ENCODE results near the gene ZNF808.

Gene ZNF808

DNA sequence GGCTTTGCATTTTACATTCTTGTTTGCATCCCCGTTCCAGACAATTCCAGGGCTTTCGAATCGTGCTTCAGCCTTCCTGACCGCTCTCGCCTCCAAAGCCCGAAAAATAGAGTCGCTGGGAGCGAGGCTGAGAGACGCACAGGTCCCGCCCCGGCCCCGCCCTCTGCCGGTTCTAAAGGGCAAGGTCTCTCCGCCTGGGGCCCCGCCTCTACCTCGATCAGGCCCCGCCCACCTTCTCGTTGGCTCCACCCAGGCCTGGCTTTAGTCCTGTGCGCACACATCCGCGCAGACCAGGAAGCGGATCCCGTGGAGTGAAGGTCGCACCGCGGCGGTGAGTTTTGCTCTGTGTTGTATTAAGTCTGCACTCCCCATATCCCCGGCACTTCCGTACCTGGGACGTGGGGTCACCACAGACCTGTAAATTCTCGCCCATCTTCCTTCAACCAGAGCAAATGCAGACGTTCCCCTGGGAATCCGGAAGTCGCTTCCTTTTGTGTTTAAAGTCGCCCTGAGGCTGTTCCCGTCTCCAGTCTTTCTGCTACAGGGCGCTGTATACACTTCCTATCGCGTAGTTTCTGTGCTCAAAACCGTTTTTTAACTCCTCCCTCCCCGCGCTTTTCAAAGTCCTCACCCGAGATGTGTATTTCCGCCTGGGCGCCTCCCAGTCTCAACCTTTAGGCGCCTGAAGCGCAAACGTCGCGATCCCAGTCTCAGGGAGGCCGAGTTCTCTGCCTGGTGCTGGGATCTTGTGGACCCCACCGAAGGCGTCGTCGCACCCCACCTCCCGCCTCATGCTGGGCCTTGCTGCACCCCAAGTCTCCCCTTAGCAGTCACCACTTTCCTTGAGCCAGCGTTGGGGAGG, 42.8 kb downstream of the ZNF808 start, which contains the start of gene ZNF701 (continued):
- peak; percentile 74 for TF ChIP-seq KLF8 (tag by site-specific recombination; IDR thresholded peaks at IDR 0.05)
- peak; percentile 84 for TF ChIP-seq SP2 (tag by site-specific recombination; IDR thresholded peaks at IDR 0.05)
- peak; percentile 86 for TF ChIP-seq ZNF341 (tag by site-specific recombination; IDR thresholded peaks at IDR 0.05; ENCODE audit: low read depth)
- peak; percentile 24; the same call in 1 of the 2 replicates for TF ChIP-seq ZXDB (tag by site-specific recombination; IDR thresholded peaks at IDR 0.05)
- TF ChIP-seq, protein P1, sequence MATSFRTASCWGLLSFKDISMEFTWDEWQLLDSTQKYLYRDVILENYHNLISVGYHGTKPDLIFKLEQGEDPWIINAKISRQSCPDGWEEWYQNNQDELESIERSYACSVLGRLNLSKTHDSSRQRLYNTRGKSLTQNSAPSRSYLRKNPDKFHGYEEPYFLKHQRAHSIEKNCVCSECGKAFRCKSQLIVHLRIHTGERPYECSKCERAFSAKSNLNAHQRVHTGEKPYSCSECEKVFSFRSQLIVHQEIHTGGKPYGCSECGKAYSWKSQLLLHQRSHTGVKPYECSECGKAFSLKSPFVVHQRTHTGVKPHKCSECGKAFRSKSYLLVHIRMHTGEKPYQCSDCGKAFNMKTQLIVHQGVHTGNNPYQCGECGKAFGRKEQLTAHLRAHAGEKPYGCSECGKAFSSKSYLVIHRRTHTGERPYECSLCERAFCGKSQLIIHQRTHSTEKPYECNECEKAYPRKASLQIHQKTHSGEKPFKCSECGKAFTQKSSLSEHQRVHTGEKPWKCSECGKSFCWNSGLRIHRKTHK (tag by site-specific recombination; IDR thresholded peaks at IDR 0.05) = no peak
- no peak for TF ChIP-seq OVOL3 (tag by site-specific recombination; IDR thresholded peaks at IDR 0.05)
- no peak for TF ChIP-seq ZNF311 (tag by site-specific recombination; IDR thresholded peaks at IDR 0.05; ENCODE audit: borderline replicate concordance)
- TF ChIP-seq ZBTB20 (tag by site-specific recombination; IDR thresholded peaks at IDR 0.05) = peak; percentile 69; the same call in 1 of the 2 replicates
- TF ChIP-seq KLF9 (tag by site-specific recombination; IDR thresholded peaks at IDR 0.05; ENCODE audit: low read depth) = peak; percentile 70; the same call in 1 of the 2 replicates
- TF ChIP-seq, protein P2, sequence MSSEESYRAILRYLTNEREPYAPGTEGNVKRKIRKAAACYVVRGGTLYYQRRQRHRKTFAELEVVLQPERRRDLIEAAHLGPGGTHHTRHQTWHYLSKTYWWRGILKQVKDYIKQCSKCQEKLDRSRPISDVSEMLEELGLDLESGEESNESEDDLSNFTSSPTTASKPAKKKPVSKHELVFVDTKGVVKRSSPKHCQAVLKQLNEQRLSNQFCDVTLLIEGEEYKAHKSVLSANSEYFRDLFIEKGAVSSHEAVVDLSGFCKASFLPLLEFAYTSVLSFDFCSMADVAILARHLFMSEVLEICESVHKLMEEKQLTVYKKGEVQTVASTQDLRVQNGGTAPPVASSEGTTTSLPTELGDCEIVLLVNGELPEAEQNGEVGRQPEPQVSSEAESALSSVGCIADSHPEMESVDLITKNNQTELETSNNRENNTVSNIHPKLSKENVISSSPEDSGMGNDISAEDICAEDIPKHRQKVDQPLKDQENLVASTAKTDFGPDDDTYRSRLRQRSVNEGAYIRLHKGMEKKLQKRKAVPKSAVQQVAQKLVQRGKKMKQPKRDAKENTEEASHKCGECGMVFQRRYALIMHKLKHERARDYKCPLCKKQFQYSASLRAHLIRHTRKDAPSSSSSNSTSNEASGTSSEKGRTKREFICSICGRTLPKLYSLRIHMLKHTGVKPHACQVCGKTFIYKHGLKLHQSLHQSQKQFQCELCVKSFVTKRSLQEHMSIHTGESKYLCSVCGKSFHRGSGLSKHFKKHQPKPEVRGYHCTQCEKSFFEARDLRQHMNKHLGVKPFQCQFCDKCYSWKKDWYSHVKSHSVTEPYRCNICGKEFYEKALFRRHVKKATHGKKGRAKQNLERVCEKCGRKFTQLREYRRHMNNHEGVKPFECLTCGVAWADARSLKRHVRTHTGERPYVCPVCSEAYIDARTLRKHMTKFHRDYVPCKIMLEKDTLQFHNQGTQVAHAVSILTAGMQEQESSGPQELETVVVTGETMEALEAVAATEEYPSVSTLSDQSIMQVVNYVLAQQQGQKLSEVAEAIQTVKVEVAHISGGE (tag by site-specific recombination; conservative IDR thresholded peaks at IDR 0.05; ENCODE audit: low read depth) = no peak
- TF ChIP-seq SP7 (tag by site-specific recombination; IDR thresholded peaks at IDR 0.05) = peak; percentile 30; the same call in 1 of the 2 replicates
- TF ChIP-seq, protein P3, sequence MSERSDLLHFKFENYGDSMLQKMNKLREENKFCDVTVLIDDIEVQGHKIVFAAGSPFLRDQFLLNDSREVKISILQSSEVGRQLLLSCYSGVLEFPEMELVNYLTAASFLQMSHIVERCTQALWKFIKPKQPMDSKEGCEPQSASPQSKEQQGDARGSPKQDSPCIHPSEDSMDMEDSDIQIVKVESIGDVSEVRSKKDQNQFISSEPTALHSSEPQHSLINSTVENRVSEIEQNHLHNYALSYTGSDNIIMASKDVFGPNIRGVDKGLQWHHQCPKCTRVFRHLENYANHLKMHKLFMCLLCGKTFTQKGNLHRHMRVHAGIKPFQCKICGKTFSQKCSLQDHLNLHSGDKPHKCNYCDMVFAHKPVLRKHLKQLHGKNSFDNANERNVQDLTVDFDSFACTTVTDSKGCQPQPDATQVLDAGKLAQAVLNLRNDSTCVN (tag by site-specific recombination; optimal IDR thresholded peaks at IDR 0.05) = peak; percentile 8
- TF ChIP-seq, protein P4, sequence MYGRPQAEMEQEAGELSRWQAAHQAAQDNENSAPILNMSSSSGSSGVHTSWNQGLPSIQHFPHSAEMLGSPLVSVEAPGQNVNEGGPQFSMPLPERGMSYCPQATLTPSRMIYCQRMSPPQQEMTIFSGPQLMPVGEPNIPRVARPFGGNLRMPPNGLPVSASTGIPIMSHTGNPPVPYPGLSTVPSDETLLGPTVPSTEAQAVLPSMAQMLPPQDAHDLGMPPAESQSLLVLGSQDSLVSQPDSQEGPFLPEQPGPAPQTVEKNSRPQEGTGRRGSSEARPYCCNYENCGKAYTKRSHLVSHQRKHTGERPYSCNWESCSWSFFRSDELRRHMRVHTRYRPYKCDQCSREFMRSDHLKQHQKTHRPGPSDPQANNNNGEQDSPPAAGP (tag by site-specific recombination; IDR thresholded peaks at IDR 0.05) = 0 out of 2 replicates have a peak, but pooled peaks have one; percentile 6

DNA sequence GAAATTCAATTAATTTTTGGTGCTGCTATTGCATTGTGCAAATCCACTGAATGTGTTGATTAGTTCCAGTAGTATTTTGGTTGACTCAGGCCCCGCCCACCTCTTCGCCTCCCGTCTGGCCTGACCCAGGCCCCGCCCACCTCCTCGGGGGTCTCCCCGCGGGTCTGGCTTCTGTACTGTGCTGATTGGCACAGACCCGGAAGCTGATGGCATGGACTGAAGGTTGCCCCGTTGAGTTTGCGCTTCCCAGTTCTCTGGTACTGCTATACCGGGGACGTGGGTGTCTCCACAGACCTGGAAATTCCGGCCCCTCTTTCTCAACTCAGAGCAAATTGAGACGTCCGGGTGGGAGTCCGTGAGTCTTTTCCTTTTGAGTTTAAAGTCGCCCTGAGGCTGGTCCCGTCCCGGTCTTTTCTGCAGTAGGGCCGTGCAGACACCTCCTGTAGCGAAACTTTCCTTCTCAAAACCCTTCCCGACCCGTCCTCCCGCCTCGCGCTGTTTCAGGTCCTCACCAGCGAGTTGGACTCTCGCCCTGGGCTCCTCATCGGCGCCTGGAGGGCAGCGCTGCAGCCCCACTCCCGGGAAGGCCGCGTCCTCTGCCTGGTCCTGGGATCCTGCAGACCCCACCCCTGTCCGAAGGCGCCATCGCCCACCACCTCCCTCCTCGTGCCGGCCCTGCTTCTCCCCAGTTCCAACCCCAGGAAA, 57.4 kb downstream of the ZNF808 start:
- TF ChIP-seq HOXC10 (CRISPR knock-in tag; IDR thresholded peaks at IDR 0.05) (no peak), ZNF37A (tag by site-specific recombination; IDR thresholded peaks at IDR 0.05) (no peak), ZSCAN23 (tag by site-specific recombination; IDR thresholded peaks at IDR 0.05) (no peak), ZNF555 (tag by site-specific recombination; conservative IDR thresholded peaks at IDR 0.05) (no peak), ZNF549 (tag by site-specific recombination; IDR thresholded peaks at IDR 0.05) (no peak)
- TF ChIP-seq, protein P4 (tag by site-specific recombination; IDR thresholded peaks at IDR 0.05) = no peak
- TF ChIP-seq, protein P5, sequence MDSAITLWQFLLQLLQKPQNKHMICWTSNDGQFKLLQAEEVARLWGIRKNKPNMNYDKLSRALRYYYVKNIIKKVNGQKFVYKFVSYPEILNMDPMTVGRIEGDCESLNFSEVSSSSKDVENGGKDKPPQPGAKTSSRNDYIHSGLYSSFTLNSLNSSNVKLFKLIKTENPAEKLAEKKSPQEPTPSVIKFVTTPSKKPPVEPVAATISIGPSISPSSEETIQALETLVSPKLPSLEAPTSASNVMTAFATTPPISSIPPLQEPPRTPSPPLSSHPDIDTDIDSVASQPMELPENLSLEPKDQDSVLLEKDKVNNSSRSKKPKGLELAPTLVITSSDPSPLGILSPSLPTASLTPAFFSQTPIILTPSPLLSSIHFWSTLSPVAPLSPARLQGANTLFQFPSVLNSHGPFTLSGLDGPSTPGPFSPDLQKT (IDR thresholded peaks at IDR 0.05; ENCODE audit: borderline replicate concordance, low read depth, low read length) = no peak
- Histone ChIP-seq H3K9me3 (ENCODE audit: control insufficient read depth, insufficient read depth, low read depth, low read length) (no peaks in the 10 kb centered on the region), H3K27ac (ENCODE audit: extremely low read depth, low read depth, low read length) (no peak overlapping the region), H3K4me3 (ENCODE audit: low read depth, low read length) (no peak overlapping the region), H3K36me3 (ENCODE audit: control insufficient read depth in 2 of 2, insufficient read depth in 1 of 2, low read length in 2 of 2) (peaks cover 0 to 41% of the 10 kb centered on the region in 2 experiments; a peak in 1 of 3 replicates), H3K4me1 (ENCODE audit: control insufficient read depth, insufficient read depth, low read length) (no peaks in the 10 kb centered on the region)
- POLR2A ChIA-PET = no interaction called here
- CTCF ChIA-PET = no interaction called here

All from HEK293 (cell line).